HepG2 (cell line): ENCODE measurements around the gene CMIP. TPM values are rescaled to one million over a fixed set of nuclear protein-coding genes. Genes with fewer than 3 reads are reported as not detected.

Experiments
- CSRNP1 ChIP-seq: sonication (generic); formaldehyde crosslinking; IDR thresholded peaks from 2 replicates; pipeline ENCODE4 v1.8.1; 2023; ENCODE audit warnings: mild to moderate bottlenecking, missing genetic modification reagents
- DDIT3 ChIP-seq: sonication (generic); formaldehyde crosslinking; IDR thresholded peaks from 2 replicates; pipeline ENCODE4 v1.4.0; 2020; ENCODE audit warnings: mild to moderate bottlenecking, missing genetic modification reagents
- DRAP1 ChIP-seq: IDR thresholded peaks from 2 replicates; pipeline ENCODE4 v1.6.1; 2016; ENCODE audit warnings: missing genetic modification reagents, missing compliant biosample characterization
- IKZF5 ChIP-seq: IDR thresholded peaks from 2 replicates; pipeline ENCODE4 v1.6.1; 2018; ENCODE audit warnings: missing genetic modification reagents, mild to moderate bottlenecking, missing compliant biosample characterization
- MAFF ChIP-seq: IDR thresholded peaks from 2 replicates; pipeline ENCODE4 v1.6.1; 2011; ENCODE audit warnings: low read depth, low read length, improper control_type of control experiment
- MIER3 ChIP-seq: IDR thresholded peaks from 2 replicates; pipeline ENCODE4 v1.6.1; 2016; ENCODE audit warnings: missing compliant biosample characterization, borderline replicate concordance
- NR2F6 ChIP-seq, 2 experiments: IDR thresholded peaks; 2 replicates each; pipeline ENCODE4 v1.6.1; 2016; ENCODE audit warnings: antibody characterized with exemption in 1 of 2, mild to moderate bottlenecking in 1 of 2
- RNF219 ChIP-seq: sonication (generic); formaldehyde crosslinking; IDR thresholded peaks from 2 replicates; pipeline ENCODE4 v1.5.0; 2020; ENCODE audit warnings: mild to moderate bottlenecking, missing genetic modification reagents
- SMARCE1 ChIP-seq: fragments of 450-650 bp; IDR thresholded peaks from 2 replicates; pipeline ENCODE4 v1.6.1; 2017; ENCODE audit warnings: borderline replicate concordance
- TEF ChIP-seq: sonication (generic); formaldehyde crosslinking; IDR thresholded peaks from 2 replicates; pipeline ENCODE4 v1.5.0; 2020; ENCODE audit warnings: missing genetic modification reagents
- XRCC5 ChIP-seq: fragments of 200-400 bp; formaldehyde crosslinking; optimal IDR thresholded peaks from 2 replicates; pipeline ENCODE3; 2017; ENCODE audit warnings: mild to moderate bottlenecking, low read length
- ZNF121 ChIP-seq: sonication (generic); formaldehyde crosslinking; IDR thresholded peaks from 2 replicates; pipeline ENCODE4 v1.5.0; 2020; ENCODE audit warnings: mild to moderate bottlenecking, missing genetic modification reagents
- ZNF274 ChIP-seq: sonication (generic); formaldehyde crosslinking; IDR thresholded peaks from 2 replicates; pipeline ENCODE4 v1.5.1; 2020; ENCODE audit warnings: mild to moderate bottlenecking, missing genetic modification reagents
- ZNF703 ChIP-seq: sonication (generic); formaldehyde crosslinking; IDR thresholded peaks from 2 replicates; pipeline ENCODE4 v1.5.1; 2020; ENCODE audit warnings: missing genetic modification reagents, mild to moderate bottlenecking, moderate library complexity, borderline replicate concordance
- ZNF704 ChIP-seq: sonication (generic); formaldehyde crosslinking; IDR thresholded peaks from 2 replicates; pipeline ENCODE4 v1.8.1; 2023; ENCODE audit warnings: mild to moderate bottlenecking, inconsistent platforms, moderate library complexity, missing genetic modification reagents, borderline replicate concordance
- ZSCAN9 ChIP-seq: IDR thresholded peaks from 2 replicates; pipeline ENCODE4 v1.6.1; 2016; ENCODE audit warnings: borderline replicate concordance
- polyA plus RNA-seq, 8 experiments: library from polyadenylated mRNA; depleted of rRNA in 3 of 8; stranded (reverse) in 7 of 8; unstranded in 1 of 8; fragments of >200 nt; fragmentation: Illumina TruSeq in 4 of 8; extraction: Trizol in 4 of 8; gene quantifications; 2 replicates each; pipeline versions ENCODE4 v1.2.1 to v1.2.3, GENCODE V29; 2011 to 2016; ENCODE audit warnings: low read depth in 4 of 8, missing spikeins in 1 of 8, mixed read lengths in 1 of 8; ENCODE audit not compliant: insufficient read depth in 1 of 8
- total RNA-seq, 5 experiments: library from RNA; depleted of rRNA; stranded (reverse); fragments of >200 nt; fragmentation: Illumina TruSeq; extraction: Trizol; gene quantifications; 2 replicates each; pipeline ENCODE4 v1.2.3, GENCODE V29; 2016; ENCODE audit warnings: low read depth in 1 of 5
- TF ChIP-seq, protein P1 (sequence below): sonication (generic); formaldehyde crosslinking; IDR thresholded peaks from 2 replicates; pipeline ENCODE4 v1.8.0; 2022; ENCODE audit warnings: missing genetic modification reagents, mild to moderate bottlenecking, borderline replicate concordance
- TF ChIP-seq, protein P2 (sequence below): sonication (generic); formaldehyde crosslinking; IDR thresholded peaks from 2 replicates; pipeline ENCODE4 v1.5.0; 2020; ENCODE audit warnings: missing genetic modification reagents

CMIP gene
- total and polyA plus RNA-seq, 2 of the 13 experiments (the other 11 are each of a cell fraction or from before 2014, with no cell fraction given), result 10.9 to 18.1 TPM

GRCh38 chr16:81567987-81568748 lies 123.6 kb downstream of the CMIP start (continued):
- TF ChIP-seq DRAP1 (CRISPR knock-in tag) (no peak), MAFF (0 out of 2 replicates have a peak, but pooled peaks have one; percentile 20), SMARCE1 (no peak), RNF219 (CRISPR knock-in tag) (no peak), MIER3 (CRISPR knock-in tag) (no peak; the same call in 1 of the 2 replicates), TEF (no peak), ZNF121 (CRISPR knock-in tag) (no peak), ZNF704 (CRISPR knock-in tag) (no peak), XRCC5 (peak; percentile 51), ZNF274 (CRISPR knock-in tag) (0 out of 2 replicates have a peak, but pooled peaks have one; percentile 30), NR2F6 (IDR thresholded peaks at IDR 0.05) (no peak), NR2F6 (CRISPR knock-in tag; IDR thresholded peaks at IDR 0.05) (peak; percentile 24; the same call in 1 of the 2 replicates), ZSCAN9 (no peak), CSRNP1 (CRISPR knock-in tag) (no peak), ZNF703 (no peak), IKZF5 (CRISPR knock-in tag) (no peak), DDIT3 (CRISPR knock-in tag) (no peak)
- TF ChIP-seq, protein P1, sequence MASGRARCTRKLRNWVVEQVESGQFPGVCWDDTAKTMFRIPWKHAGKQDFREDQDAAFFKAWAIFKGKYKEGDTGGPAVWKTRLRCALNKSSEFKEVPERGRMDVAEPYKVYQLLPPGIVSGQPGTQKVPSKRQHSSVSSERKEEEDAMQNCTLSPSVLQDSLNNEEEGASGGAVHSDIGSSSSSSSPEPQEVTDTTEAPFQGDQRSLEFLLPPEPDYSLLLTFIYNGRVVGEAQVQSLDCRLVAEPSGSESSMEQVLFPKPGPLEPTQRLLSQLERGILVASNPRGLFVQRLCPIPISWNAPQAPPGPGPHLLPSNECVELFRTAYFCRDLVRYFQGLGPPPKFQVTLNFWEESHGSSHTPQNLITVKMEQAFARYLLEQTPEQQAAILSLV, result no peak
- TF ChIP-seq, protein P2, sequence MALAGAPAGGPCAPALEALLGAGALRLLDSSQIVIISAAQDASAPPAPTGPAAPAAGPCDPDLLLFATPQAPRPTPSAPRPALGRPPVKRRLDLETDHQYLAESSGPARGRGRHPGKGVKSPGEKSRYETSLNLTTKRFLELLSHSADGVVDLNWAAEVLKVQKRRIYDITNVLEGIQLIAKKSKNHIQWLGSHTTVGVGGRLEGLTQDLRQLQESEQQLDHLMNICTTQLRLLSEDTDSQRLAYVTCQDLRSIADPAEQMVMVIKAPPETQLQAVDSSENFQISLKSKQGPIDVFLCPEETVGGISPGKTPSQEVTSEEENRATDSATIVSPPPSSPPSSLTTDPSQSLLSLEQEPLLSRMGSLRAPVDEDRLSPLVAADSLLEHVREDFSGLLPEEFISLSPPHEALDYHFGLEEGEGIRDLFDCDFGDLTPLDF (CRISPR knock-in tag), result no peak
